GM23338 (cell line): ENCODE data around the gene NFIC. TPM values are rescaled to one million over a fixed set of nuclear protein-coding genes. Genes with fewer than 3 reads are reported as not detected.

Experiments used
- ATAC-seq: fragments of 200-7000 bp; cut with Tn5 transposase; 3 replicates; pipeline ENCODE4 v1.9.1; 2020
- DNase-seq: peaks from one replicate; pipeline ENCODE4 v3.0.0-alpha.2; 2015; ENCODE audit warnings: low spot score
- H2AFZ ChIP-seq: fragments of 200-600 bp; sonication (generic); 2 replicates; pipeline ENCODE4 v1.8.0; 2016; ENCODE audit warnings: antibody characterized with exemption, mild to moderate bottlenecking, moderate library complexity
- H3F3A ChIP-seq: fragments of 200-600 bp; sonication (generic); replicated peaks from 2 replicates; pipeline ENCODE4 v1.8.0; 2017; ENCODE audit warnings: antibody characterized with exemption, mixed run types, low read depth
- H3K27ac ChIP-seq: fragments of 200-600 bp; sonication (generic); 2 replicates; pipeline ENCODE4 v1.6.1; 2016; ENCODE audit warnings: low read depth
- H3K27me3 ChIP-seq: fragments of 200-600 bp; sonication (generic); 2 replicates; pipeline ENCODE4 v1.8.0; 2016; ENCODE audit warnings: mild to moderate bottlenecking, mixed run types, moderate library complexity; ENCODE audit not compliant: insufficient read depth
- H3K36me3 ChIP-seq: fragments of 200-600 bp; sonication (generic); 2 replicates; pipeline ENCODE4 v1.8.0; 2016; ENCODE audit warnings: mild to moderate bottlenecking; ENCODE audit not compliant: insufficient read depth
- H3K4me1 ChIP-seq: fragments of 200-600 bp; sonication (generic); 2 replicates; pipeline ENCODE4 v1.8.0; 2016; ENCODE audit warnings: mild to moderate bottlenecking, moderate library complexity; ENCODE audit not compliant: insufficient read depth
- H3K4me2 ChIP-seq: fragments of 200-600 bp; sonication (generic); 2 replicates; pipeline ENCODE4 v1.7.1; 2017; ENCODE audit warnings: mixed run types
- H3K4me3 ChIP-seq: fragments of 200-600 bp; sonication (generic); 2 replicates; pipeline ENCODE4 v1.6.1; 2016; ENCODE audit warnings: mixed run types
- H3K79me2 ChIP-seq: fragments of 200-600 bp; sonication (generic); replicated peaks from 2 replicates; pipeline ENCODE4 v1.8.0; 2017; ENCODE audit warnings: mild to moderate bottlenecking; ENCODE audit not compliant: insufficient read depth
- H3K9me2 ChIP-seq: fragments of 200-600 bp; sonication (generic); 2 replicates; pipeline ENCODE4 v1.8.0; 2017; ENCODE audit not compliant: insufficient read depth
- H4K20me1 ChIP-seq: fragments of 200-600 bp; sonication (generic); replicated peaks from 2 replicates; pipeline ENCODE4 v1.8.0; 2017; ENCODE audit warnings: mild to moderate bottlenecking; ENCODE audit not compliant: insufficient read depth
- H3K27ac Mint-ChIP-seq: 2 replicates; pipeline ENCODE4 v1.8.0; 2020; ENCODE audit warnings: inconsistent platforms, mild to moderate bottlenecking, moderate library complexity, mixed read lengths
- H3K27me3 Mint-ChIP-seq: 3 replicates; pipeline ENCODE4 v1.8.0; 2022; ENCODE audit warnings: low read depth, mild to moderate bottlenecking, moderate library complexity, mixed read lengths, inconsistent platforms; ENCODE audit not compliant: insufficient read depth, poor library complexity
- H3K36me3 Mint-ChIP-seq: 3 replicates; pipeline ENCODE4 v1.8.0; 2021; ENCODE audit warnings: low read depth, mild to moderate bottlenecking, inconsistent platforms, moderate library complexity, mixed read lengths
- H3K4me1 Mint-ChIP-seq: 3 replicates; pipeline ENCODE4 v1.8.0; 2020; ENCODE audit warnings: mild to moderate bottlenecking, inconsistent platforms, mixed read lengths
- H3K4me3 Mint-ChIP-seq: 3 replicates; pipeline ENCODE4 v1.8.0; 2021; ENCODE audit warnings: moderate library complexity, mild to moderate bottlenecking, inconsistent platforms, mixed read lengths
- H3K9me3 Mint-ChIP-seq: 3 replicates; pipeline ENCODE4 v1.8.0; 2020; ENCODE audit warnings: moderate library complexity, mild to moderate bottlenecking, inconsistent platforms, mixed read lengths
- CREB1 ChIP-seq: fragments of 250-450 bp; sonication (Bioruptor Pico); IDR thresholded peaks from 2 replicates; pipeline ENCODE4 v1.5.0; 2020; ENCODE audit warnings: low read depth, mild to moderate bottlenecking, moderate library complexity
- EZH2 ChIP-seq: fragments of 200-600 bp; sonication (generic); IDR thresholded peaks from one replicate; pipeline ENCODE4 v1.8.0; 2017; ENCODE audit warnings: antibody characterized with exemption, mild to moderate bottlenecking, low read depth; ENCODE audit not compliant: unreplicated experiment
- EZH2phosphoT487 ChIP-seq: fragments of 200-600 bp; sonication (generic); IDR thresholded peaks from one replicate; pipeline ENCODE4 v1.8.1; 2018; ENCODE audit warnings: antibody characterized with exemption; ENCODE audit not compliant: unreplicated experiment
- STAT1 ChIP-seq: IDR thresholded peaks from one replicate; pipeline ENCODE4 v1.6.1; 2016; ENCODE audit warnings: antibody characterized with exemption; ENCODE audit not compliant: unreplicated experiment
- polyA plus RNA-seq: library from polyadenylated mRNA; unstranded; fragments of >200 nt; fragmentation: Nextera tagmentation; extraction: Ambion mirVana; gene quantifications from 2 replicates; pipeline ENCODE4 v1.2.1, GENCODE V29; 2016
- total RNA-seq: library from RNA; depleted of rRNA; stranded (reverse); fragments of >200 nt; shearing (Covaris generic); gene quantifications from 2 replicates; pipeline ENCODE4 v1.2.3, GENCODE V29; 2014
- TF ChIP-seq, protein P1 (sequence below): IDR thresholded peaks from 2 replicates; pipeline ENCODE4 v1.6.1; 2016; ENCODE audit warnings: antibody characterized with exemption
- TF ChIP-seq, protein P2 (sequence below), 2 experiments: fragments of 200-600 bp in 1 of 2; sonication (generic) in 1 of 2; conservative IDR thresholded peaks; 2 replicates each; pipeline versions ENCODE4 v1.5.1 to v1.6.1; 2016 to 2017; ENCODE audit warnings: antibody characterized with exemption in 2 of 2, low read depth in 2 of 2, mild to moderate bottlenecking in 2 of 2, moderate library complexity in 1 of 2
- TF ChIP-seq, protein P3 (sequence below): fragments of 250-450 bp; sonication (Bioruptor Pico); IDR thresholded peaks from 2 replicates; pipeline ENCODE4 v1.5.0; 2020; ENCODE audit warnings: mild to moderate bottlenecking, moderate library complexity

The NFIC gene
- total and polyA plus RNA-seq, 2 experiments from 2014 or later = 1.3 to 5.3 TPM

DNA sequence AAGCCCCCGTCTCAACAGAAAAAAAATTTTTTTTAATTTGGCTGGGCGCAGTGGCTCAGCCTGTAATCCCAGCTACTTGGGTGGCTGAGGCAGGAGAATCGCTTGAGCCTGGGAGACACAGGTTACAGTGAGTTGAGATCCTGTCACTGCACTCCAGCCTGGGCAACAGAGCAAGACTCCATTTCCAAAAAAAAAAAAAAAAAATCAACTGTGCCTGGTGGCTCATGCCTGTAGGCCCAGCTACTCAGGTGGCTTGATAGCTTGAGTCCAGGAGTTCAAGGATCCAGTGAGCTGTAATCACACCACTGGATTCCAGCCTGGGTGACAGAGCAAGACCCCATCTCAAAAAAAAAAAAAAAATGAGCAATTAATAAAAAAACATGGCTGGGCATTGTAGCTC, 135.4 kb downstream of the NFIC start:
- Mint-ChIP-seq H3K9me3 (peaks cover 4% of the 10 kb centered on the region; the same call in 1 of the 3 replicates), H3K27me3 (peaks cover 9% of the 10 kb centered on the region), H3K36me3 (peaks cover 17% of the 10 kb centered on the region), H3K27ac (no peak overlapping the region), H3K4me3 (no peak overlapping the region), H3K4me1 (peaks cover 13% of the 10 kb centered on the region)
- no peaks in the 10 kb centered on the region for H3K36me3 ChIP-seq
- H3K27me3 ChIP-seq = no peaks in the 10 kb centered on the region
- no peak for DNase-seq
- H3K4me2 ChIP-seq = no peak overlapping the region
- H3K4me3 ChIP-seq = no peak overlapping the region
- H3K27ac ChIP-seq = no peak overlapping the region
- peaks cover 17% of the 10 kb centered on the region for H3K4me1 ChIP-seq
- peaks cover 27% of the 10 kb centered on the region for H3K79me2 ChIP-seq
- 0 out of 2 replicates have a peak, but pooled peaks cover 2% of the 10 kb centered on the region for H3F3A ChIP-seq
- H2AFZ ChIP-seq = no peak overlapping the region
- no peaks in the 10 kb centered on the region for H3K9me2 ChIP-seq
- peaks cover 5% of the 10 kb centered on the region; the same call in 1 of the 2 replicates for H4K20me1 ChIP-seq
- ATAC-seq = no peak
- TF ChIP-seq, protein P1, sequence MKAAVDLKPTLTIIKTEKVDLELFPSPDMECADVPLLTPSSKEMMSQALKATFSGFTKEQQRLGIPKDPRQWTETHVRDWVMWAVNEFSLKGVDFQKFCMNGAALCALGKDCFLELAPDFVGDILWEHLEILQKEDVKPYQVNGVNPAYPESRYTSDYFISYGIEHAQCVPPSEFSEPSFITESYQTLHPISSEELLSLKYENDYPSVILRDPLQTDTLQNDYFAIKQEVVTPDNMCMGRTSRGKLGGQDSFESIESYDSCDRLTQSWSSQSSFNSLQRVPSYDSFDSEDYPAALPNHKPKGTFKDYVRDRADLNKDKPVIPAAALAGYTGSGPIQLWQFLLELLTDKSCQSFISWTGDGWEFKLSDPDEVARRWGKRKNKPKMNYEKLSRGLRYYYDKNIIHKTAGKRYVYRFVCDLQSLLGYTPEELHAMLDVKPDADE = no peak
- TF ChIP-seq CREB1 (CRISPR knock-in tag) = no peak
- TF ChIP-seq, protein P2, sequence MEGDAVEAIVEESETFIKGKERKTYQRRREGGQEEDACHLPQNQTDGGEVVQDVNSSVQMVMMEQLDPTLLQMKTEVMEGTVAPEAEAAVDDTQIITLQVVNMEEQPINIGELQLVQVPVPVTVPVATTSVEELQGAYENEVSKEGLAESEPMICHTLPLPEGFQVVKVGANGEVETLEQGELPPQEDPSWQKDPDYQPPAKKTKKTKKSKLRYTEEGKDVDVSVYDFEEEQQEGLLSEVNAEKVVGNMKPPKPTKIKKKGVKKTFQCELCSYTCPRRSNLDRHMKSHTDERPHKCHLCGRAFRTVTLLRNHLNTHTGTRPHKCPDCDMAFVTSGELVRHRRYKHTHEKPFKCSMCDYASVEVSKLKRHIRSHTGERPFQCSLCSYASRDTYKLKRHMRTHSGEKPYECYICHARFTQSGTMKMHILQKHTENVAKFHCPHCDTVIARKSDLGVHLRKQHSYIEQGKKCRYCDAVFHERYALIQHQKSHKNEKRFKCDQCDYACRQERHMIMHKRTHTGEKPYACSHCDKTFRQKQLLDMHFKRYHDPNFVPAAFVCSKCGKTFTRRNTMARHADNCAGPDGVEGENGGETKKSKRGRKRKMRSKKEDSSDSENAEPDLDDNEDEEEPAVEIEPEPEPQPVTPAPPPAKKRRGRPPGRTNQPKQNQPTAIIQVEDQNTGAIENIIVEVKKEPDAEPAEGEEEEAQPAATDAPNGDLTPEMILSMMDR (conservative IDR thresholded peaks at IDR 0.05; ENCODE audit: low read depth in 2 of 2) = no peak
- TF ChIP-seq, protein P3, sequence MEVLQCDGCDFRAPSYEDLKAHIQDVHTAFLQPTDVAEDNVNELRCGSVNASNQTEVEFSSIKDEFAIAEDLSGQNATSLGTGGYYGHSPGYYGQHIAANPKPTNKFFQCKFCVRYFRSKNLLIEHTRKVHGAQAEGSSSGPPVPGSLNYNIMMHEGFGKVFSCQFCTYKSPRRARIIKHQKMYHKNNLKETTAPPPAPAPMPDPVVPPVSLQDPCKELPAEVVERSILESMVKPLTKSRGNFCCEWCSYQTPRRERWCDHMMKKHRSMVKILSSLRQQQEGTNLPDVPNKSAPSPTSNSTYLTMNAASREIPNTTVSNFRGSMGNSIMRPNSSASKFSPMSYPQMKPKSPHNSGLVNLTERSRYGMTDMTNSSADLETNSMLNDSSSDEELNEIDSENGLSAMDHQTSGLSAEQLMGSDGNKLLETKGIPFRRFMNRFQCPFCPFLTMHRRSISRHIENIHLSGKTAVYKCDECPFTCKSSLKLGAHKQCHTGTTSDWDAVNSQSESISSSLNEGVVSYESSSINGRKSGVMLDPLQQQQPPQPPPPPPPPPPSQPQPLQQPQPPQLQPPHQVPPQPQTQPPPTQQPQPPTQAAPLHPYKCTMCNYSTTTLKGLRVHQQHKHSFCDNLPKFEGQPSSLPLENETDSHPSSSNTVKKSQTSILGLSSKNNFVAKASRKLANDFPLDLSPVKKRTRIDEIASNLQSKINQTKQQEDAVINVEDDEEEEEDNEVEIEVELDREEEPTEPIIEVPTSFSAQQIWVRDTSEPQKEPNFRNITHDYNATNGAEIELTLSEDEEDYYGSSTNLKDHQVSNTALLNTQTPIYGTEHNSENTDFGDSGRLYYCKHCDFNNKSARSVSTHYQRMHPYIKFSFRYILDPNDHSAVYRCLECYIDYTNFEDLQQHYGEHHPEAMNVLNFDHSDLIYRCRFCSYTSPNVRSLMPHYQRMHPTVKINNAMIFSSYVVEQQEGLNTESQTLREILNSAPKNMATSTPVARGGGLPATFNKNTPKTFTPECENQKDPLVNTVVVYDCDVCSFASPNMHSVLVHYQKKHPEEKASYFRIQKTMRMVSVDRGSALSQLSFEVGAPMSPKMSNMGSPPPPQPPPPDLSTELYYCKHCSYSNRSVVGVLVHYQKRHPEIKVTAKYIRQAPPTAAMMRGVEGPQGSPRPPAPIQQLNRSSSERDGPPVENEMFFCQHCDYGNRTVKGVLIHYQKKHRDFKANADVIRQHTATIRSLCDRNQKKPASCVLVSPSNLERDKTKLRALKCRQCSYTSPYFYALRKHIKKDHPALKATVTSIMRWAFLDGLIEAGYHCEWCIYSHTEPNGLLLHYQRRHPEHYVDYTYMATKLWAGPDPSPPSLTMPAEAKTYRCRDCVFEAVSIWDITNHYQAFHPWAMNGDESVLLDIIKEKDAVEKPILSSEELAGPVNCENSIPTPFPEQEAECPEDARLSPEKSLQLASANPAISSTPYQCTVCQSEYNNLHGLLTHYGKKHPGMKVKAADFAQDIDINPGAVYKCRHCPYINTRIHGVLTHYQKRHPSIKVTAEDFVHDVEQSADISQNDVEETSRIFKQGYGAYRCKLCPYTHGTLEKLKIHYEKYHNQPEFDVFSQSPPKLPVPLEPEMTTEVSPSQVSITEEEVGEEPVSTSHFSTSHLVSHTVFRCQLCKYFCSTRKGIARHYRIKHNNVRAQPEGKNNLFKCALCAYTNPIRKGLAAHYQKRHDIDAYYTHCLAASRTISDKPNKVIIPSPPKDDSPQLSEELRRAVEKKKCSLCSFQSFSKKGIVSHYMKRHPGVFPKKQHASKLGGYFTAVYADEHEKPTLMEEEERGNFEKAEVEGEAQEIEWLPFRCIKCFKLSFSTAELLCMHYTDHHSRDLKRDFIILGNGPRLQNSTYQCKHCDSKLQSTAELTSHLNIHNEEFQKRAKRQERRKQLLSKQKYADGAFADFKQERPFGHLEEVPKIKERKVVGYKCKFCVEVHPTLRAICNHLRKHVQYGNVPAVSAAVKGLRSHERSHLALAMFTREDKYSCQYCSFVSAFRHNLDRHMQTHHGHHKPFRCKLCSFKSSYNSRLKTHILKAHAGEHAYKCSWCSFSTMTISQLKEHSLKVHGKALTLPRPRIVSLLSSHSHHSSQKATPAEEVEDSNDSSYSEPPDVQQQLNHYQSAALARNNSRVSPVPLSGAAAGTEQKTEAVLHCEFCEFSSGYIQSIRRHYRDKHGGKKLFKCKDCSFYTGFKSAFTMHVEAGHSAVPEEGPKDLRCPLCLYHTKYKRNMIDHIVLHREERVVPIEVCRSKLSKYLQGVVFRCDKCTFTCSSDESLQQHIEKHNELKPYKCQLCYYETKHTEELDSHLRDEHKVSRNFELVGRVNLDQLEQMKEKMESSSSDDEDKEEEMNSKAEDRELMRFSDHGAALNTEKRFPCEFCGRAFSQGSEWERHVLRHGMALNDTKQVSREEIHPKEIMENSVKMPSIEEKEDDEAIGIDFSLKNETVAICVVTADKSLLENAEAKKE = no peak
- TF ChIP-seq EZH2 = no peak
- no peak for TF ChIP-seq STAT1
- no peak for TF ChIP-seq EZH2phosphoT487
